Psoas muscle (tissue), 8 donors: ENCODE measurements around the gene ODC1. TPM values are rescaled to one million over a fixed set of nuclear protein-coding genes. Genes with fewer than 3 reads are reported as not detected.

Experiments used
- ATAC-seq, 4 donors: fragments of 200-7000 bp; cut with Tn5 transposase; one replicate each; pipeline ENCODE4 v1.9.1; 2020; ENCODE audit warnings: moderate library complexity in 3 of 4, mild to moderate bottlenecking in 2 of 4
- DNase-seq, 2 donors: peaks; one replicate each; pipeline ENCODE4 v3.0.0-alpha.2; 2020
- H3K27ac ChIP-seq: fragments of 200-600 bp; one replicate; pipeline ENCODE4 v1.8.0; 2022
- H3K27me3 ChIP-seq, 3 donors: fragments of 200-600 bp in 1 of 3; one replicate each; pipeline versions ENCODE4 v1.6.1 to v1.8.0; 2013 to 2022; ENCODE audit warnings: low read length in 2 of 3, mild to moderate bottlenecking in 2 of 3, moderate library complexity in 1 of 3; ENCODE audit not compliant: insufficient read depth in 3 of 3
- H3K36me3 ChIP-seq, 2 donors: fragments of 200-600 bp in 1 of 2; one replicate each; pipeline versions ENCODE4 v1.6.1 to v1.8.0; 2013 to 2022; ENCODE audit warnings: low read depth in 1 of 2, mild to moderate bottlenecking in 1 of 2, moderate library complexity in 1 of 2; ENCODE audit not compliant: insufficient read depth in 1 of 2
- H3K4me1 ChIP-seq: fragments of 200-600 bp; one replicate; pipeline ENCODE4 v1.8.0; 2022
- H3K4me3 ChIP-seq: fragments of 200-600 bp; one replicate; pipeline ENCODE4 v1.8.0; 2022; ENCODE audit warnings: mild to moderate bottlenecking
- H3K9me3 ChIP-seq: fragments of 200-600 bp; one replicate; pipeline ENCODE4 v1.8.0; 2022
- WGBS, 3 donors: extraction: QIAGEN DNeasy Blood & Tissue Kit; methylation state at CpG; one replicate each; pipeline versions ENCODE4 v1.1.6 to v1.1.7; 2013; 5-methylcytosine and 5-hydroxymethylcytosine counted together
- intact Hi-C, 2 donors: fragments of 100-400 bp; cut with DNase I; formaldehyde crosslinking; loops; one replicate each; pipeline versions ENCODE4 v1.11.0 to v1.14.2; 2022
- polyA plus RNA-seq, 3 donors: library from polyadenylated mRNA; stranded (reverse); fragments of 200-250 nt; gene quantifications; one replicate each; pipeline ENCODE4 v1.2.3, GENCODE V29; 2013
- total RNA-seq, 4 donors: library from RNA; stranded (reverse); fragmentation: NEBNext Ultra II Directional in 2 of 4; extraction: Animal tissue kit (Norgen Biotek cat#: 25700) in 2 of 4; gene quantifications; one replicate each; pipeline versions ENCODE4 v1.2.1 to v1.2.4, GENCODE V29; 2021 to 2023
- TF ChIP-seq, protein P1 (sequence below): fragments of 200-600 bp; IDR thresholded peaks from one replicate; pipeline ENCODE4 v1.8.0; 2022; ENCODE audit warnings: antibody characterized with exemption
- donor health status: healthy with polysubstance abuse.
- donor health status: DM: no; HTN: no; CAD: no; lungs with moderate emphysema.
- donor health status: Bipolar disorder and iron deficiency.
- donor health status: healthy.
- donor health status: DM: yes; HTN: yes; CAD: no.
- donor health status: DM: no; HTN: no; CAD: no.
- donor health status: DM: no; HTN: no; CAD: no.
- donor health status: DM: yes; HTN: yes; CAD: no.

Gene ODC1
- total and polyA plus RNA-seq, 7 donors: 56.8 to 226 (median 106) TPM

- H3K27me3 ChIP-seq: peaks cover 0 to 29% (median 3%) of the 10 kb centered on the region in 3 donors
- H3K4me3 ChIP-seq: no peak overlapping the region
- ATAC-seq (no peak), DNase-seq (no peak)
- intact Hi-C loops: no loop called here
- H3K27ac ChIP-seq: no peak overlapping the region
- H3K36me3 ChIP-seq: no peaks in the 10 kb centered on the region
- peaks cover 4% of the 10 kb centered on the region for H3K4me1 ChIP-seq
- WGBS, 3 donors: 81 to 86% (median 82%) methylated on average over 13 of the region's 13 CpGs
- TF ChIP-seq, protein P1, sequence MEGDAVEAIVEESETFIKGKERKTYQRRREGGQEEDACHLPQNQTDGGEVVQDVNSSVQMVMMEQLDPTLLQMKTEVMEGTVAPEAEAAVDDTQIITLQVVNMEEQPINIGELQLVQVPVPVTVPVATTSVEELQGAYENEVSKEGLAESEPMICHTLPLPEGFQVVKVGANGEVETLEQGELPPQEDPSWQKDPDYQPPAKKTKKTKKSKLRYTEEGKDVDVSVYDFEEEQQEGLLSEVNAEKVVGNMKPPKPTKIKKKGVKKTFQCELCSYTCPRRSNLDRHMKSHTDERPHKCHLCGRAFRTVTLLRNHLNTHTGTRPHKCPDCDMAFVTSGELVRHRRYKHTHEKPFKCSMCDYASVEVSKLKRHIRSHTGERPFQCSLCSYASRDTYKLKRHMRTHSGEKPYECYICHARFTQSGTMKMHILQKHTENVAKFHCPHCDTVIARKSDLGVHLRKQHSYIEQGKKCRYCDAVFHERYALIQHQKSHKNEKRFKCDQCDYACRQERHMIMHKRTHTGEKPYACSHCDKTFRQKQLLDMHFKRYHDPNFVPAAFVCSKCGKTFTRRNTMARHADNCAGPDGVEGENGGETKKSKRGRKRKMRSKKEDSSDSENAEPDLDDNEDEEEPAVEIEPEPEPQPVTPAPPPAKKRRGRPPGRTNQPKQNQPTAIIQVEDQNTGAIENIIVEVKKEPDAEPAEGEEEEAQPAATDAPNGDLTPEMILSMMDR: no peak
- no peaks in the 10 kb centered on the region for H3K9me3 ChIP-seq
Measured at GRCh38 chr2:10494351-10495066, 46.4 kb upstream of the ODC1 start.

GRCh38 chr2:10493634-10494281, 45.6 kb upstream of the ODC1 start:
- ATAC-seq (peak in 1 of 4 donors; percentile 24), DNase-seq (no peak)
- Histone ChIP-seq H3K4me3 (no peak overlapping the region), H3K27me3 (peaks cover 0 to 25% (median 3%) of the 10 kb centered on the region in 3 donors), H3K9me3 (no peaks in the 10 kb centered on the region), H3K27ac (no peak overlapping the region), H3K36me3 (no peaks in the 10 kb centered on the region), H3K4me1 (peaks cover 4% of the 10 kb centered on the region)
- intact Hi-C loops: no loop called here
- TF ChIP-seq, protein P1: no peak
- WGBS, 3 donors: 54 to 75% (median 54%) methylated on average over 22 of the region's 22 CpGs

DNA sequence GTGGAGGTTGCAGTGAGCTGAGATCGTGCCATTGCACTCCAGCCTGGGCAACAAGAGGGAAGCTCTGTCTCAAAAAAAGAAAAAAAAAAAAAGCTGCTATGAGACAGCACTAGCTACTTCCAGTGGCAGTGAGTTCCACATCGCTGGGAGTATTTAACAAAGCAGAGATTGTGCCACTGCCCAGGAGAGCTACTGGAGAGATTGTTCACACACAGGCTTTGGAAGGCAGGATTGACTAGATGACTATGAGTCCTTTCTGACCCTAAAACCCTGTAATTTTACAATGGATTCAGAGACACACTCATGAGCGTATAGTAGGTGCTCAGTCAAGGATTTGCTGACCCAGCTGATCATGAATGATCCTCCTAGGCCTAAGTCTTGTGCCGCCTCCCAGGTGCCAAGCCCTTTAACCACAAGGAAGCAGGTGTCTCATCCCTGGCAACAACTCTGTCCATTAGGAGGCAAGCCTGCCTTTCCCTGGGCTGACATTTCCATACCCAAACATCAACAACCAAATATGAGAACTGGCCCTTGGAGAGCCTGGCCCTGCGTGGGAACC, 45.0 kb upstream of the ODC1 start:
- Histone ChIP-seq H3K9me3 (no peaks in the 10 kb centered on the region), H3K27ac (no peak overlapping the region), H3K27me3 (peaks cover 0 to 23% (median 3%) of the 10 kb centered on the region in 3 donors), H3K4me1 (peaks cover 2% of the 10 kb centered on the region), H3K4me3 (no peak overlapping the region), H3K36me3 (no peaks in the 10 kb centered on the region)
- intact Hi-C loops: no loop called here
- DNase-seq (no peak), ATAC-seq (no peak)
- WGBS, 3 donors: 80 to 91% (median 85%) methylated on average over 5 of the region's 5 CpGs
- TF ChIP-seq, protein P1: no peak

DNA sequence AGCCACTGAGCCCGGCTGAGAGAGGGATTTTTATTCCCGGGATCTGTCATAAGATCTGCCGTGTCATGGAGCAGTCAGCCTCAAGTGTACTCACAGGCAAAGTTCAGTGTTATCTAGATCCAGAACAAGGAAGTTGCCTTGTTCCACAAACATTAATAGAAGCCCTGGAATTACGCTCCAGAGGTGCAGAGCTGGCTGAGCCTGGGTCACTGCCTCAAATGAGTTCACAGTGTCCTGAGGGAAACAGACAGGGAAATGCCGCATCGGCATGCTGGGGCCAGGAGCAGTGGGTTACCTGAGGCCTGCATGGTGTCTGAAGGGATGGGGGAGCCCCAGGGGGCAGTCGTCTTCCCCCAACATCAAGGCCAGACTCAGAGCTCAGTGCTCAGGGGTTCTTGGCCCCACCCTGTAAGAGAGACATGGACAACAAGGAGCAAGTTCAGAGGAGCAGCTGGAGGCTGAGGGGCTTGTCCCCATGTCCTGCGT, 42.7 kb upstream of the ODC1 start:
- no peaks in the 10 kb centered on the region for H3K9me3 ChIP-seq
- no peaks in the 10 kb centered on the region for H3K4me1 ChIP-seq
- TF ChIP-seq, protein P1: no peak
- WGBS, 3 donors: 88 to 90% (median 88%) methylated on average over 8 of the region's 8 CpGs
- H3K27me3 ChIP-seq: peaks cover 0 to 11% (median 3%) of the 10 kb centered on the region in 3 donors
- H3K36me3 ChIP-seq: no peaks in the 10 kb centered on the region
- DNase-seq (no peak), ATAC-seq (no peak)
- no peak overlapping the region for H3K4me3 ChIP-seq
- H3K27ac ChIP-seq: no peak overlapping the region
- intact Hi-C loops: no loop called here
